Spleen (tissue), 7 donors: ENCODE measurements around the gene WDR7.

Experiments used
- POLR2A ChIP-seq, 3 donors: fragments of 450-650 bp; IDR thresholded peaks; one replicate each; pipeline ENCODE4 v1.5.1; 2017; ENCODE audit warnings: antibody characterized with exemption in 3 of 3, mild to moderate bottlenecking in 1 of 3
- TF ChIP-seq, protein P1 (sequence below), 11 experiments: fragments of 200-600 bp in 7 of 11; fragments of 450-650 bp in 4 of 11; sonication (generic) in 4 of 11; IDR thresholded peaks in 8 of 11; conservative IDR thresholded peaks in 3 of 11; 1 replicate in 7 of 11; 2 replicates in 4 of 11; pipeline versions ENCODE4 v1.4.0 to v1.8.0; 2016 to 2021; ENCODE audit warnings: antibody characterized with exemption in 11 of 11, inconsistent platforms in 4 of 11, mild to moderate bottlenecking in 1 of 11
- donor health status: DM: no; HTN: no; CAD: no; lungs with moderate emphysema.
- donor health status: DM: no; HTN: no; CAD: no.
- donor health status: DM: no; HTN: no; CAD: no.

- TF ChIP-seq, protein P1, sequence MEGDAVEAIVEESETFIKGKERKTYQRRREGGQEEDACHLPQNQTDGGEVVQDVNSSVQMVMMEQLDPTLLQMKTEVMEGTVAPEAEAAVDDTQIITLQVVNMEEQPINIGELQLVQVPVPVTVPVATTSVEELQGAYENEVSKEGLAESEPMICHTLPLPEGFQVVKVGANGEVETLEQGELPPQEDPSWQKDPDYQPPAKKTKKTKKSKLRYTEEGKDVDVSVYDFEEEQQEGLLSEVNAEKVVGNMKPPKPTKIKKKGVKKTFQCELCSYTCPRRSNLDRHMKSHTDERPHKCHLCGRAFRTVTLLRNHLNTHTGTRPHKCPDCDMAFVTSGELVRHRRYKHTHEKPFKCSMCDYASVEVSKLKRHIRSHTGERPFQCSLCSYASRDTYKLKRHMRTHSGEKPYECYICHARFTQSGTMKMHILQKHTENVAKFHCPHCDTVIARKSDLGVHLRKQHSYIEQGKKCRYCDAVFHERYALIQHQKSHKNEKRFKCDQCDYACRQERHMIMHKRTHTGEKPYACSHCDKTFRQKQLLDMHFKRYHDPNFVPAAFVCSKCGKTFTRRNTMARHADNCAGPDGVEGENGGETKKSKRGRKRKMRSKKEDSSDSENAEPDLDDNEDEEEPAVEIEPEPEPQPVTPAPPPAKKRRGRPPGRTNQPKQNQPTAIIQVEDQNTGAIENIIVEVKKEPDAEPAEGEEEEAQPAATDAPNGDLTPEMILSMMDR (IDR thresholded peaks at IDR 0.05 in 8 of 11, conservative IDR thresholded peaks at IDR 0.05 in 3 of 11): no peak
- TF ChIP-seq POLR2A (IDR thresholded peaks at IDR 0.05): no peak
Measured at GRCh38 chr18:56999823-57000222, 348.7 kb downstream of the WDR7 start.
